H9 (cell line): ENCODE data around the gene PCDHA11. TPM values are rescaled to one million over a fixed set of nuclear protein-coding genes. Genes with fewer than 3 reads are reported as not detected.

Experiments
- DNase-seq: peaks from one replicate; pipeline ENCODE4 v3.0.0-alpha.2; 2017
- H2AFZ ChIP-seq: one replicate; pipeline ENCODE4 v1.6.1; 2013; ENCODE audit warnings: mild to moderate bottlenecking, low read length, control low read depth, moderate library complexity
- H2AK5ac ChIP-seq: 2 replicates; pipeline ENCODE4 v1.6.1; 2013; ENCODE audit warnings: low read length, control low read depth, mixed read lengths; ENCODE audit not compliant: insufficient read length
- H2BK120ac ChIP-seq: one replicate; pipeline ENCODE4 v1.6.1; 2013; ENCODE audit warnings: low read depth, mild to moderate bottlenecking, low read length, control low read depth, inconsistent platforms; ENCODE audit not compliant: poor library complexity, severe bottlenecking
- H2BK12ac ChIP-seq: 2 replicates; pipeline ENCODE4 v1.6.1; 2013; ENCODE audit warnings: low read length, control low read depth, mixed read lengths, low read depth; ENCODE audit not compliant: insufficient read length
- H2BK15ac ChIP-seq: 2 replicates; pipeline ENCODE4 v1.6.1; 2013; ENCODE audit warnings: low read depth, low read length, control low read depth
- H2BK20ac ChIP-seq: one replicate; pipeline ENCODE4 v1.6.1; 2013; ENCODE audit warnings: low read depth, mild to moderate bottlenecking, low read length, control low read depth, inconsistent platforms; ENCODE audit not compliant: poor library complexity, severe bottlenecking
- H2BK5ac ChIP-seq: 2 replicates; pipeline ENCODE4 v1.6.1; 2013; ENCODE audit warnings: low read length, control low read depth, mixed read lengths; ENCODE audit not compliant: insufficient read length
- H3K14ac ChIP-seq: 2 replicates; pipeline ENCODE4 v1.6.1; 2013; ENCODE audit warnings: low read length, control low read depth; ENCODE audit not compliant: insufficient read depth
- H3K18ac ChIP-seq: 2 replicates; pipeline ENCODE4 v1.6.1; 2013; ENCODE audit warnings: low read depth, mild to moderate bottlenecking, mixed read lengths, low read length, control low read depth; ENCODE audit not compliant: insufficient read length
- H3K23ac ChIP-seq: 2 replicates; pipeline ENCODE4 v1.6.1; 2013; ENCODE audit warnings: low read length, control low read depth, mixed read lengths, low read depth; ENCODE audit not compliant: insufficient read length
- H3K23me2 ChIP-seq: 2 replicates; pipeline ENCODE4 v1.6.1; 2013; ENCODE audit warnings: low read depth, mild to moderate bottlenecking, mixed read lengths, low read length, control low read depth; ENCODE audit not compliant: insufficient read length, poor library complexity, severe bottlenecking
- H3K27ac ChIP-seq: 2 replicates; pipeline ENCODE4 v1.5.1; 2013; ENCODE audit warnings: low read length, control low read depth, mixed read lengths, low read depth; ENCODE audit not compliant: insufficient read length
- H3K27me3 ChIP-seq: 2 replicates; pipeline ENCODE4 v1.6.1; 2013; ENCODE audit warnings: low read length, control low read depth, inconsistent platforms; ENCODE audit not compliant: insufficient read depth
- H3K4ac ChIP-seq: 2 replicates; pipeline ENCODE4 v1.6.1; 2013; ENCODE audit warnings: low read depth, mild to moderate bottlenecking, control low read depth, inconsistent platforms, low read length, moderate library complexity
- H3K4me1 ChIP-seq: 2 replicates; pipeline ENCODE4 v1.6.1; 2013; ENCODE audit warnings: low read length, control low read depth, inconsistent platforms; ENCODE audit not compliant: insufficient read depth
- H3K4me2 ChIP-seq: 2 replicates; pipeline ENCODE4 v1.6.1; 2013; ENCODE audit warnings: low read length, control low read depth, mixed read lengths; ENCODE audit not compliant: insufficient read length, insufficient read depth
- H3K56ac ChIP-seq: 2 replicates; pipeline ENCODE4 v1.6.1; 2013; ENCODE audit warnings: low read depth, mild to moderate bottlenecking, mixed read lengths, low read length, control low read depth; ENCODE audit not compliant: insufficient read length
- H3K79me1 ChIP-seq: 2 replicates; pipeline ENCODE4 v1.6.1; 2013; ENCODE audit warnings: low read depth, mild to moderate bottlenecking, moderate library complexity, low read length, control low read depth, inconsistent platforms; ENCODE audit not compliant: insufficient read depth, poor library complexity, severe bottlenecking
- H3K79me2 ChIP-seq: 2 replicates; pipeline ENCODE4 v1.6.1; 2013; ENCODE audit warnings: low read length, control low read depth, inconsistent platforms; ENCODE audit not compliant: insufficient read depth
- H3K9ac ChIP-seq: 2 replicates; pipeline ENCODE4 v1.6.1; 2013; ENCODE audit warnings: low read length, control low read depth, mixed read lengths; ENCODE audit not compliant: insufficient read length; ENCODE audit errors: extremely low read depth
- H3K9me3 ChIP-seq: one replicate; pipeline ENCODE4 v1.6.1; 2013; ENCODE audit warnings: low read depth, low read length, inconsistent platforms; ENCODE audit not compliant: control insufficient read depth
- H3T11ph ChIP-seq: one replicate; pipeline ENCODE4 v1.6.1; 2013; ENCODE audit warnings: mild to moderate bottlenecking, low read length, control low read depth, inconsistent platforms
- H4K20me1 ChIP-seq: one replicate; pipeline ENCODE4 v1.6.1; 2013; ENCODE audit not compliant: control insufficient read depth, insufficient read length, insufficient read depth
- H4K5ac ChIP-seq: 2 replicates; pipeline ENCODE4 v1.6.1; 2013; ENCODE audit warnings: low read depth, mild to moderate bottlenecking, mixed read lengths, low read length, control low read depth; ENCODE audit not compliant: insufficient read length
- H4K8ac ChIP-seq: replicated peaks from 2 replicates; pipeline ENCODE4 v1.6.1; 2013; ENCODE audit warnings: low read length, control low read depth, mixed read lengths, low read depth; ENCODE audit not compliant: insufficient read length
- H4K91ac ChIP-seq: 2 replicates; pipeline ENCODE4 v1.6.1; 2013; ENCODE audit warnings: low read depth, mild to moderate bottlenecking, moderate library complexity, mixed read lengths, low read length, control low read depth; ENCODE audit not compliant: insufficient read length
- H3K27ac Mint-ChIP-seq, 3 experiments: 2 replicates in 2 of 3; 3 replicates in 1 of 3; pipeline ENCODE4 v1.8.0; 2020 to 2021; ENCODE audit warnings: mixed read lengths in 3 of 3, mild to moderate bottlenecking in 1 of 3, moderate library complexity in 1 of 3
- H3K27me3 Mint-ChIP-seq: 2 replicates; pipeline ENCODE4 v1.8.0; 2021; ENCODE audit warnings: low read depth, mild to moderate bottlenecking, moderate library complexity, mixed read lengths
- H3K36me3 Mint-ChIP-seq, 3 experiments: 2 replicates in 2 of 3; 3 replicates in 1 of 3; pipeline ENCODE4 v1.8.0; 2020 to 2021; ENCODE audit warnings: low read depth in 3 of 3, mixed read lengths in 3 of 3; ENCODE audit not compliant: insufficient read depth in 1 of 3
- H3K4me1 Mint-ChIP-seq, 2 experiments: 2 replicates each; pipeline ENCODE4 v1.8.0; 2020; ENCODE audit warnings: mixed read lengths in 2 of 2
- H3K4me3 Mint-ChIP-seq, 2 experiments: 2 replicates in 1 of 2; 3 replicates in 1 of 2; pipeline ENCODE4 v1.8.0; 2020 to 2021; ENCODE audit warnings: mild to moderate bottlenecking in 2 of 2, mixed read lengths in 2 of 2, moderate library complexity in 1 of 2
- H3K9me3 Mint-ChIP-seq, 2 experiments: 2 replicates in 1 of 2; 3 replicates in 1 of 2; pipeline ENCODE4 v1.8.0; 2020; ENCODE audit warnings: mild to moderate bottlenecking in 2 of 2, mixed read lengths in 2 of 2, moderate library complexity in 1 of 2
- WGBS: extraction: QIAGEN DNeasy Blood & Tissue Kit; methylation state at CpG from one replicate; pipeline ENCODE4 v1.1.7; 2013; ENCODE audit warnings: missing lambda C conversion rate, low lambda C conversion rate, mixed read lengths; ENCODE audit not compliant: insufficient read length; ENCODE audit errors: extremely low coverage; 5-methylcytosine and 5-hydroxymethylcytosine counted together
- total RNA-seq: library from RNA; stranded (reverse); gene quantifications from 2 replicates; pipeline ENCODE4 v1.2.1, GENCODE V29; 2021
- TF ChIP-seq, protein P1 (sequence below): fragments of 200-600 bp; sonication (generic); conservative IDR thresholded peaks from 3 replicates; pipeline ENCODE4 v1.8.0; 2021; ENCODE audit warnings: antibody characterized with exemption, mild to moderate bottlenecking

PCDHA11 gene
- total RNA-seq, 1 experiment from 2014 or later = 6.3 TPM

GRCh38 chr5:140842798-140843733 is 25.7 kb upstream of the PCDHA11 start:
- Histone ChIP-seq H3K79me1 (no peaks in the 10 kb centered on the region), H3K4me2 (no peak overlapping the region), H2BK5ac (no peak overlapping the region), H2BK120ac (no peak overlapping the region), H3K79me2 (no peaks in the 10 kb centered on the region), H4K8ac (no peak overlapping the region), H3K18ac (no peak overlapping the region), H3K4ac (no peak overlapping the region), H3K23me2 (no peaks in the 10 kb centered on the region), H4K5ac (no peak overlapping the region), H3K4me1 (no peaks in the 10 kb centered on the region), H3K56ac (no peak overlapping the region), H3K23ac (no peak overlapping the region), H4K20me1 (no peaks in the 10 kb centered on the region), H3K27me3 (no peaks in the 10 kb centered on the region), H2BK20ac (no peak overlapping the region), H2BK15ac (no peak overlapping the region), H2AFZ (no peak overlapping the region), H2AK5ac (no peak overlapping the region), H3K27ac (no peak overlapping the region), H3K9me3 (no peaks in the 10 kb centered on the region), H2BK12ac (no peak overlapping the region), H3K14ac (no peak overlapping the region; the same call in 1 of the 2 replicates), H4K91ac (no peak overlapping the region), H3T11ph (no peak overlapping the region), H3K9ac (no peak overlapping the region)
- no CpG with 5 or more reads among the region's 87 CpGs for WGBS
- Mint-ChIP-seq H3K27me3 (no peaks in the 10 kb centered on the region; the same call in 1 of the 2 replicates), H3K4me1 (0 out of 4 replicates have a peak, but pooled peaks cover 0 to 2% of the 10 kb centered on the region in 2 experiments), H3K9me3 (peaks cover 2 to 5% of the 10 kb centered on the region in 2 experiments; a peak in 4 of 5 replicates), H3K4me3 (no peak overlapping the region), H3K27ac (no peak overlapping the region; a peak in 1 of 7 replicates), H3K36me3 (peaks cover 6 to 24% (median 8%) of the 10 kb centered on the region in 3 experiments; a peak in 6 of 7 replicates)
- no peak for DNase-seq
- TF ChIP-seq, protein P1, sequence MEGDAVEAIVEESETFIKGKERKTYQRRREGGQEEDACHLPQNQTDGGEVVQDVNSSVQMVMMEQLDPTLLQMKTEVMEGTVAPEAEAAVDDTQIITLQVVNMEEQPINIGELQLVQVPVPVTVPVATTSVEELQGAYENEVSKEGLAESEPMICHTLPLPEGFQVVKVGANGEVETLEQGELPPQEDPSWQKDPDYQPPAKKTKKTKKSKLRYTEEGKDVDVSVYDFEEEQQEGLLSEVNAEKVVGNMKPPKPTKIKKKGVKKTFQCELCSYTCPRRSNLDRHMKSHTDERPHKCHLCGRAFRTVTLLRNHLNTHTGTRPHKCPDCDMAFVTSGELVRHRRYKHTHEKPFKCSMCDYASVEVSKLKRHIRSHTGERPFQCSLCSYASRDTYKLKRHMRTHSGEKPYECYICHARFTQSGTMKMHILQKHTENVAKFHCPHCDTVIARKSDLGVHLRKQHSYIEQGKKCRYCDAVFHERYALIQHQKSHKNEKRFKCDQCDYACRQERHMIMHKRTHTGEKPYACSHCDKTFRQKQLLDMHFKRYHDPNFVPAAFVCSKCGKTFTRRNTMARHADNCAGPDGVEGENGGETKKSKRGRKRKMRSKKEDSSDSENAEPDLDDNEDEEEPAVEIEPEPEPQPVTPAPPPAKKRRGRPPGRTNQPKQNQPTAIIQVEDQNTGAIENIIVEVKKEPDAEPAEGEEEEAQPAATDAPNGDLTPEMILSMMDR = no peak
